ES-I3 (cell line): ENCODE data around the gene ZBTB1.
"Not testable (repeated sequence)": the region's sequence is repeated elsewhere in the genome, so short reads cannot be mapped to it uniquely, and the experiment has no call there.

ENCODE experiments used
- H3K36me3 ChIP-seq: 2 replicates; pipeline ENCODE4 v1.6.1; 2013; ENCODE audit warnings: mild to moderate bottlenecking, low read length, control low read depth, moderate library complexity; ENCODE audit not compliant: insufficient read depth
- H3K4me1 ChIP-seq: 2 replicates; pipeline ENCODE4 v1.6.1; 2013; ENCODE audit warnings: mild to moderate bottlenecking, control low read depth, low read length; ENCODE audit not compliant: insufficient read depth
- H3K9ac ChIP-seq: 2 replicates; pipeline ENCODE4 v1.6.1; 2013; ENCODE audit warnings: low read depth, mild to moderate bottlenecking, low read length, moderate library complexity
- H3K9me3 ChIP-seq: 2 replicates; pipeline ENCODE4 v1.6.1; 2013; ENCODE audit warnings: mild to moderate bottlenecking, low read length, moderate library complexity; ENCODE audit not compliant: control insufficient read depth, insufficient read depth

ZBTB1 gene

GRCh38 chr14:64504897-64505794, 576 bp downstream of the ZBTB1 start:
- Histone ChIP-seq H3K4me1 (peaks cover 21% of the 10 kb centered on the region), H3K36me3 (no peaks in the 10 kb centered on the region), H3K9ac (peak overlapping the region; percentile 68), H3K9me3 (no peaks in the 10 kb centered on the region)

GRCh38 chr14:64506721-64507120, 2.2 kb downstream of the ZBTB1 start:
- Histone ChIP-seq H3K9me3 (no peaks in the 10 kb centered on the region), H3K4me1 (peaks cover 24% of the 10 kb centered on the region), H3K9ac (no peak overlapping the region), H3K36me3 (no peaks in the 10 kb centered on the region)

GRCh38 chr14:64507376-64508156, 3.0 kb downstream of the ZBTB1 start:
- H3K4me1 ChIP-seq: peaks cover 16% of the 10 kb centered on the region
- no peak overlapping the region for H3K9ac ChIP-seq
- no peaks in the 10 kb centered on the region for H3K9me3 ChIP-seq
- H3K36me3 ChIP-seq: no peaks in the 10 kb centered on the region

GRCh38 chr14:64508215-64508776, 3.7 kb downstream of the ZBTB1 start:
- peaks cover 14% of the 10 kb centered on the region for H3K4me1 ChIP-seq
- H3K36me3 ChIP-seq: no peaks in the 10 kb centered on the region
- H3K9ac ChIP-seq: no peak overlapping the region

GRCh38 chr14:64509036-64509435, 4.5 kb downstream of the ZBTB1 start:
- H3K36me3 ChIP-seq: no peaks in the 10 kb centered on the region
- no peak overlapping the region for H3K9ac ChIP-seq
- H3K4me1 ChIP-seq: peaks cover 14% of the 10 kb centered on the region
- H3K9me3 ChIP-seq: no peaks in the 10 kb centered on the region

More at GRCh38 chr14:64508215-64508776, 3.7 kb downstream of the ZBTB1 start:
- no peaks in the 10 kb centered on the region for H3K9me3 ChIP-seq

- Histone ChIP-seq H3K9me3 (no peaks in the 10 kb centered on the region), H3K36me3 (no peaks in the 10 kb centered on the region), H3K9ac (no peak overlapping the region), H3K4me1 (peaks cover 14% of the 10 kb centered on the region)
Measured at GRCh38 chr14:64510825-64511671, 6.5 kb downstream of the ZBTB1 start.

- Histone ChIP-seq H3K4me1 (peaks cover 8% of the 10 kb centered on the region), H3K9me3 (no peaks in the 10 kb centered on the region), H3K36me3 (no peaks in the 10 kb centered on the region), H3K9ac (no peak overlapping the region)
Measured at GRCh38 chr14:64513271-64513670, 8.7 kb downstream of the ZBTB1 start.

- H3K4me1 ChIP-seq: peaks cover 4% of the 10 kb centered on the region; the same call in 1 of the 2 replicates
- H3K9ac ChIP-seq: no peak overlapping the region
Measured at GRCh38 chr14:64515053-64515452, 10.5 kb downstream of the ZBTB1 start.

GRCh38 chr14:64516969-64517368, 12.4 kb downstream of the ZBTB1 start:
- H3K9me3 ChIP-seq: no peaks in the 10 kb centered on the region
- H3K36me3 ChIP-seq: no peaks in the 10 kb centered on the region
- no peak overlapping the region for H3K9ac ChIP-seq
- no peaks in the 10 kb centered on the region for H3K4me1 ChIP-seq

More at GRCh38 chr14:64515053-64515452, 10.5 kb downstream of the ZBTB1 start:
- no peaks in the 10 kb centered on the region for H3K36me3 ChIP-seq
- no peaks in the 10 kb centered on the region for H3K9me3 ChIP-seq

- H3K4me1 ChIP-seq, H3K9me3 ChIP-seq, H3K9ac ChIP-seq: not testable (repeated sequence)
Measured at GRCh38 chr14:64517667-64518066, 13.1 kb downstream of the ZBTB1 start.

GRCh38 chr14:64518229-64518628, 13.7 kb downstream of the ZBTB1 start:
- no peaks in the 10 kb centered on the region for H3K36me3 ChIP-seq
- no peaks in the 10 kb centered on the region for H3K9me3 ChIP-seq
- H3K4me1 ChIP-seq: no peaks in the 10 kb centered on the region
- no peak overlapping the region for H3K9ac ChIP-seq

More at GRCh38 chr14:64517667-64518066, 13.1 kb downstream of the ZBTB1 start:
- H3K36me3 ChIP-seq: not testable (repeated sequence)

GRCh38 chr14:64520699-64521098, 16.1 kb downstream of the ZBTB1 start:
- Histone ChIP-seq H3K4me1 (no peaks in the 10 kb centered on the region), H3K36me3 (no peaks in the 10 kb centered on the region), H3K9ac (no peak overlapping the region), H3K9me3 (no peaks in the 10 kb centered on the region)

GRCh38 chr14:64522591-64523355, 18.2 kb downstream of the ZBTB1 start:
- H3K36me3 ChIP-seq: no peaks in the 10 kb centered on the region
- H3K4me1 ChIP-seq: no peaks in the 10 kb centered on the region
- no peaks in the 10 kb centered on the region for H3K9me3 ChIP-seq
- no peak overlapping the region for H3K9ac ChIP-seq
